Neural progenitor cell (in vitro differentiated cells): ENCODE results near the gene CA7. TPM values are rescaled to one million over a fixed set of nuclear protein-coding genes. Genes with fewer than 3 reads are reported as not detected.
A peak's percentile ranks its signal among the peaks of the same experiment; 100 is the strongest.

Experiments used
- DNase-seq: peaks from one replicate; pipeline ENCODE4 v3.0.0-alpha.2; 2016; ENCODE audit warnings: low spot score
- H2AFZ ChIP-seq: fragments of 200-600 bp; sonication (generic); replicated peaks from 2 replicates; pipeline ENCODE4 v1.6.1; 2016; ENCODE audit warnings: antibody characterized with exemption
- H3F3A ChIP-seq: fragments of 200-600 bp; sonication (generic); 2 replicates; pipeline ENCODE4 v1.6.1; 2016; ENCODE audit warnings: antibody characterized with exemption, low read depth
- H3K27ac ChIP-seq: fragments of 200-600 bp; sonication (generic); 2 replicates; pipeline ENCODE4 v1.5.1; 2016; ENCODE audit warnings: mild to moderate bottlenecking
- H3K27me3 ChIP-seq: fragments of 200-600 bp; sonication (generic); 2 replicates; pipeline ENCODE4 v1.6.1; 2016; ENCODE audit warnings: mild to moderate bottlenecking, moderate library complexity
- H3K36me3 ChIP-seq: fragments of 200-600 bp; sonication (generic); 2 replicates; pipeline ENCODE4 v1.5.1; 2016
- H3K4me1 ChIP-seq: fragments of 200-600 bp; sonication (generic); 2 replicates; pipeline ENCODE4 v1.6.1; 2016; ENCODE audit warnings: mixed run types
- H3K4me2 ChIP-seq: fragments of 200-600 bp; sonication (generic); 2 replicates; pipeline ENCODE4 v1.6.1; 2016
- H3K4me3 ChIP-seq: fragments of 200-600 bp; sonication (generic); 2 replicates; pipeline ENCODE4 v1.5.1; 2016
- H3K79me2 ChIP-seq: fragments of 200-600 bp; sonication (generic); 2 replicates; pipeline ENCODE4 v1.6.1; 2016; ENCODE audit warnings: low read depth
- H3K9ac ChIP-seq: fragments of 200-600 bp; sonication (generic); 2 replicates; pipeline ENCODE4 v1.6.1; 2016
- H3K9me3 ChIP-seq: fragments of 200-600 bp; sonication (generic); 2 replicates; pipeline ENCODE4 v1.5.1; 2016; ENCODE audit warnings: low read depth
- H4K20me1 ChIP-seq: fragments of 200-600 bp; sonication (generic); 2 replicates; pipeline ENCODE4 v1.6.1; 2016; ENCODE audit warnings: low read depth
- H3K27ac Mint-ChIP-seq: 3 replicates; pipeline ENCODE4 v1.8.0; 2021; ENCODE audit warnings: mixed read lengths
- H3K27me3 Mint-ChIP-seq: 2 replicates; pipeline ENCODE4 v1.8.0; 2022; ENCODE audit warnings: low read depth, mild to moderate bottlenecking, inconsistent platforms, moderate library complexity, mixed read lengths; ENCODE audit not compliant: insufficient read depth
- H3K36me3 Mint-ChIP-seq: 3 replicates; pipeline ENCODE4 v1.8.0; 2021; ENCODE audit warnings: mixed read lengths
- H3K4me1 Mint-ChIP-seq: 3 replicates; pipeline ENCODE4 v1.8.0; 2021; ENCODE audit warnings: mixed read lengths
- H3K4me3 Mint-ChIP-seq: 3 replicates; pipeline ENCODE4 v1.8.0; 2021; ENCODE audit warnings: mild to moderate bottlenecking, moderate library complexity, mixed read lengths
- H3K9me3 Mint-ChIP-seq: 3 replicates; pipeline ENCODE4 v1.8.0; 2020; ENCODE audit warnings: mixed read lengths
- EZH2 ChIP-seq: fragments of 200-600 bp; sonication (generic); IDR thresholded peaks from 2 replicates; pipeline ENCODE4 v1.6.1; 2017; ENCODE audit warnings: antibody characterized with exemption, mild to moderate bottlenecking, moderate library complexity
- EZH2phosphoT487 ChIP-seq: fragments of 200-600 bp; sonication (generic); IDR thresholded peaks from 2 replicates; pipeline ENCODE4 v1.6.1; 2017; ENCODE audit warnings: antibody characterized with exemption
- total RNA-seq: library from RNA; depleted of rRNA; stranded (reverse); fragments of >200 nt; gene quantifications from 2 replicates; pipeline ENCODE4 v1.2.3, GENCODE V29; 2015; ENCODE audit warnings: low replicate concordance
- TF ChIP-seq, protein P1 (sequence below): fragments of 200-600 bp; sonication (generic); IDR thresholded peaks from 2 replicates; pipeline ENCODE4 v1.5.1; 2017; ENCODE audit warnings: antibody characterized with exemption, mild to moderate bottlenecking

CA7 gene
- total RNA-seq, 1 donor from 2014 or later: not detected

DNA sequence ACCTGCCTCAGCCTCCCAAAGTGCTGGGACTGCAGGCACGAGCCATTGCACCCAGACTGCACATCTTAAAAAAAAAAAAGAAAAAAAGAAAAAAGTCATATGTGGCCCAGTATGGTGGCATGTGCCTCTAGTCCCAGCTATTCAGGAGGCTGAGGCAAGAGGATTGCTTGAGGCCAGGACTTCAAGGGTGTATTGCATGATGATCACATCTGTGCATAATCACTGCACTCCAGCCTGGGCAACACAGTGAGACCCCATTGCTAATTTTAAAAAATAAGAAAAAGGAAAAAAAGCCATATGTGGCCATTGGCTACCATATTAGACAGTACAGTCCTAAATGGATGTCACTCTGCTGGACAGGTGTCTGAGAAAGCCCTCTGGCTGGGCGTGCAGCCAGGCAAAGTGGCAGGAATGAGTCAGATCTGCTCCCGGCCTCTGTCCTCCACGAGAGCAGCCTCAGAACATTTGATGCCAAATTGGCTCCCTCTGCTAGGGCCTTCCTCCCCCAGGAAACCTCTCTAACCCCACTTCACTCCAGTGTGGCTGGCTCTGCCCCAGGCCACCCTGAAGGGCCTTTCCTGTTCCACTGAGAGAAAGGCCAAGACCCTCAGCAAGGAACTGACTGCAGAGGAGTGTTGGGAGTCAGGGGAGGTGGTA is 14.7 kb downstream of the CA7 start:
- DNase-seq: no peak
- H3K36me3 Mint-ChIP-seq: no peaks in the 10 kb centered on the region
- no peak overlapping the region for H3K4me3 Mint-ChIP-seq
- H3K9me3 Mint-ChIP-seq: no peaks in the 10 kb centered on the region
- H3K9me3 ChIP-seq: no peaks in the 10 kb centered on the region
- H3K27me3 ChIP-seq: no peaks in the 10 kb centered on the region
- no peak overlapping the region for H3K4me3 ChIP-seq
- no peak overlapping the region for H3K4me2 ChIP-seq
- TF ChIP-seq EZH2 (no peak), EZH2phosphoT487 (no peak)
- TF ChIP-seq, protein P1, sequence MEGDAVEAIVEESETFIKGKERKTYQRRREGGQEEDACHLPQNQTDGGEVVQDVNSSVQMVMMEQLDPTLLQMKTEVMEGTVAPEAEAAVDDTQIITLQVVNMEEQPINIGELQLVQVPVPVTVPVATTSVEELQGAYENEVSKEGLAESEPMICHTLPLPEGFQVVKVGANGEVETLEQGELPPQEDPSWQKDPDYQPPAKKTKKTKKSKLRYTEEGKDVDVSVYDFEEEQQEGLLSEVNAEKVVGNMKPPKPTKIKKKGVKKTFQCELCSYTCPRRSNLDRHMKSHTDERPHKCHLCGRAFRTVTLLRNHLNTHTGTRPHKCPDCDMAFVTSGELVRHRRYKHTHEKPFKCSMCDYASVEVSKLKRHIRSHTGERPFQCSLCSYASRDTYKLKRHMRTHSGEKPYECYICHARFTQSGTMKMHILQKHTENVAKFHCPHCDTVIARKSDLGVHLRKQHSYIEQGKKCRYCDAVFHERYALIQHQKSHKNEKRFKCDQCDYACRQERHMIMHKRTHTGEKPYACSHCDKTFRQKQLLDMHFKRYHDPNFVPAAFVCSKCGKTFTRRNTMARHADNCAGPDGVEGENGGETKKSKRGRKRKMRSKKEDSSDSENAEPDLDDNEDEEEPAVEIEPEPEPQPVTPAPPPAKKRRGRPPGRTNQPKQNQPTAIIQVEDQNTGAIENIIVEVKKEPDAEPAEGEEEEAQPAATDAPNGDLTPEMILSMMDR: no peak
- H3K27ac Mint-ChIP-seq: peak overlapping the region; percentile 42
- no peak overlapping the region for H3K9ac ChIP-seq
- no peaks in the 10 kb centered on the region for H3K79me2 ChIP-seq
- H4K20me1 ChIP-seq: no peaks in the 10 kb centered on the region
- H3K27ac ChIP-seq: no peak overlapping the region
- H2AFZ ChIP-seq: no peak overlapping the region
- no peaks in the 10 kb centered on the region for H3K4me1 ChIP-seq
- H3K27me3 Mint-ChIP-seq: peaks cover 12% of the 10 kb centered on the region
- peaks cover 2% of the 10 kb centered on the region for H3K4me1 Mint-ChIP-seq
- H3K36me3 ChIP-seq: no peaks in the 10 kb centered on the region
- no peaks in the 10 kb centered on the region for H3F3A ChIP-seq

DNA sequence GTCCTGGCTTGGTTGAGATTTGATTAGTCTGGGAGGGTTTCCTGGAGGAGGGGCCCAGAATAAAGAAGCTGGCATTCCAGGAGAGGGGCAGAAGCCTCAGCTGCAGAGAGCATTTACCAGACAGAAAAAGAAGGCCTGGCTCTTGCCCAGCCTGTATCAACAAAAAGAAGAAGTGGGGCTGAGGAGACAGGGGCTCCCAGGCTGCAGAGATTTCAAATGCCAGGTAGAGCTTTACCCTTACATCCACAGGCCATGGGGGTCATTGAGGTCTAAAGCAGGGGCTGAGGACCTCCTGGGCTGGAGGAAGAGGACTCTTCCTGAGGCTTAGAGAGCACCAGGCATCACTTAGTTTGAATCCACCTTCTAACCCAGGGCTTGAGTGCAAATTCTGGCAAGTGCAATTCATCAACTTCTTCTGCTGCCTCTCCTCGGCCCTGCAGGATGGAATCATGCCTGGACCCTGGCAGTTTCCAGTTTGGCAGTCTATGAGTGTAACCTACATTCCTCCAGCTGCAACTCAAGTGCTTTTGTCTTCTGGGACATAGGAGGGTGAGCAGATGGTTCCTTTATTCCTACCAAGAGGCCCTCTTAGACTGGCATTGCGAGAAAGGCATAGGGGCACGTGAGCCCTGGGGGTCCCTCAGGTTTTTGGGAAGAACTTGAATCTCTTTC is 15.3 kb downstream of the CA7 start:
- H3K4me1 Mint-ChIP-seq: peaks cover 2% of the 10 kb centered on the region
- no peaks in the 10 kb centered on the region for H3K36me3 ChIP-seq

DNA sequence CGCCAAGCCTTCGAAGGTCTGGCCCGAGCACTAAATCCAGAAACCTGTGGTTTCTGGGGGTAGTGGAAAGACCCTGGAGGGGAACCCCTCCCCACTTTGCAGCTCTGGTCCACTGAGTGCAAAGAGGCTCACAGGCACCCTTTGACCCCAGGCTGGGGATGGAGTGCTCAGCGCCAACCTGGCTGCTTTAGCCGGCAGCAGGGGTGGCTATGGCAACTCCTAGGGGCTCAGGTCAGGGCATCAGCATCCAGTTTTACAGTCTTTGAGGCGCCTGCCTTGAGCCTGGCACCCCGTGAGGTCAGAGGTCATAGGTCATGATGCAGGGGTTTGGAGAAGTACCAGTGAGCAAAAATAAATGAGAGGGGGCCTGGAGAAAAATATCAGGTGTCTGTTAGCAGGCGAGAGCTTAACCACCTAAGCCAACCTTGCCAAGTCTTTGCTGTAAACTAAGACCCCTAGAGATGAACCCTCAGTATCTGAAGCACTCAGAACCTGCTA is 17.9 kb downstream of the CA7 start:
- DNase-seq: no peak
- no peaks in the 10 kb centered on the region for H4K20me1 ChIP-seq
- H3K4me2 ChIP-seq: no peak overlapping the region
- Mint-ChIP-seq H3K36me3 (no peaks in the 10 kb centered on the region), H3K27me3 (peaks cover 9% of the 10 kb centered on the region), H3K27ac (no peak overlapping the region), H3K4me3 (no peak overlapping the region), H3K4me1 (peaks cover 2% of the 10 kb centered on the region), H3K9me3 (no peaks in the 10 kb centered on the region)
- TF ChIP-seq, protein P1: no peak
- TF ChIP-seq EZH2 (no peak), EZH2phosphoT487 (no peak)
- H3F3A ChIP-seq: no peaks in the 10 kb centered on the region
- no peak overlapping the region for H3K4me3 ChIP-seq
- no peaks in the 10 kb centered on the region for H3K9me3 ChIP-seq
- no peaks in the 10 kb centered on the region for H3K79me2 ChIP-seq
- no peak overlapping the region for H3K9ac ChIP-seq
- no peaks in the 10 kb centered on the region for H3K36me3 ChIP-seq
- H2AFZ ChIP-seq: no peak overlapping the region
- H3K27ac ChIP-seq: no peak overlapping the region
- H3K4me1 ChIP-seq: no peaks in the 10 kb centered on the region
- H3K27me3 ChIP-seq: no peaks in the 10 kb centered on the region

More for the DNA sequence above, 15.3 kb downstream of the CA7 start:
- H3K27me3 ChIP-seq: no peaks in the 10 kb centered on the region
- peaks cover 12% of the 10 kb centered on the region for H3K27me3 Mint-ChIP-seq
- H4K20me1 ChIP-seq: no peaks in the 10 kb centered on the region
- no peaks in the 10 kb centered on the region for H3K79me2 ChIP-seq
- no peaks in the 10 kb centered on the region for H3K4me1 ChIP-seq
- no peak overlapping the region for H3K4me2 ChIP-seq
- H3K9me3 ChIP-seq: no peaks in the 10 kb centered on the region
- H3K9ac ChIP-seq: no peak overlapping the region
- no peaks in the 10 kb centered on the region for H3K36me3 Mint-ChIP-seq
- TF ChIP-seq, protein P1: no peak
- TF ChIP-seq EZH2 (no peak), EZH2phosphoT487 (no peak)
- no peaks in the 10 kb centered on the region for H3K9me3 Mint-ChIP-seq
- no peak overlapping the region for H3K27ac ChIP-seq
- no peak for DNase-seq
- no peak overlapping the region for H2AFZ ChIP-seq
- no peak overlapping the region for H3K4me3 ChIP-seq
- no peaks in the 10 kb centered on the region for H3F3A ChIP-seq
- H3K27ac Mint-ChIP-seq: peak overlapping the region; percentile 42
- no peak overlapping the region for H3K4me3 Mint-ChIP-seq
